Myocyte (in vitro differentiated cells): ENCODE data around the gene UBE2V1. TPM values are rescaled to one million over a fixed set of nuclear protein-coding genes. Genes with fewer than 3 reads are reported as not detected.
"Not testable (repeated sequence)": the region's sequence is repeated elsewhere in the genome, so short reads cannot be mapped to it uniquely, and the experiment has no call there.

Experiments used
- DNase-seq: peaks from one replicate; pipeline ENCODE4 v3.0.0-alpha.2; 2012; ENCODE audit warnings: low read depth
- total RNA-seq: library from RNA; depleted of rRNA; stranded (reverse); fragments of >200 nt; gene quantifications from 2 replicates; pipeline ENCODE4 v1.2.3, GENCODE V29; 2014

Gene UBE2V1
- total RNA-seq, 1 donor from 2014 or later, result 86.8 TPM

- no peak for DNase-seq
Measured at GRCh38 chr20:50097843-50098242, 15.1 kb downstream of the UBE2V1 start.

DNA sequence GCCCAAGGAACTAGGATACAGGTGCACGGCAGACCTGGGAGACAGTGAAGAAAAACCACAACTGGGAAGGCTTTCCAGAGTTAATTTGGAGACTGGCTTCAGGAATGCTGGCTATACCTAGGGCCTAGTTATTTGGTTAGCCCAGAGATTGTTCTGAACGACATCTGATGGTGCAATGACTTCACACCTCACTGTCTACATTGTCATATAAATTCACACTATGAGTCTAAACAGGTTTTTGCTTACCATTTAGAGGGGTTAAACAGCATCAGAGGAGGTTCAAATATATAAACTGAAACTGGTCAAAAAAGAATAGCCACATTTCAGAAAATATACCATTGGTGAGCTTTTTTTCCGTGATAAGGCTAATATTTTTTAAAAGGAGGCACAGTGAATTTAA lies 16.7 kb downstream of the UBE2V1 start:
- DNase-seq, result no peak

GRCh38 chr20:50095476-50096078 lies 17.4 kb downstream of the UBE2V1 start:
- no peak for DNase-seq

DNA sequence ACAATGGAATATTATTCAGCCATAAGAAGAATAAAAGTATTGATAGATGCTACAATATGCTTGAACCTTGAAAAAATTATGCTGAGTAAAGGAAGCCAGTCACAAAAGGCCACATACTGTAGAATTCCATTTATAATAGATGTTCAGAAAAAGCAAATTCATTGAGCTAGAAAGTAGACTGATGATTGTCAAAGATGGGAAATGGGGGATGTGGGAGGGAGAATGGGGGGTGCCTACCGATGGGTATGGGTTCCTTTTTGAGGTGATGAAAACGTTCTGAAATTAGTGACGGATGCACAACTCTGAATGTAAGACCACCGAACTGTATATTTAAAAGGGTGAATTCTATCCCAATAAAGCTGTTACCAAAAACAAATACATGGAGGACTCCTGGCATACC lies 18.4 kb downstream of the UBE2V1 start:
- DNase-seq, result no peak

- no peak for DNase-seq
Measured at GRCh38 chr20:50093240-50093639, 19.7 kb downstream of the UBE2V1 start.

DNA sequence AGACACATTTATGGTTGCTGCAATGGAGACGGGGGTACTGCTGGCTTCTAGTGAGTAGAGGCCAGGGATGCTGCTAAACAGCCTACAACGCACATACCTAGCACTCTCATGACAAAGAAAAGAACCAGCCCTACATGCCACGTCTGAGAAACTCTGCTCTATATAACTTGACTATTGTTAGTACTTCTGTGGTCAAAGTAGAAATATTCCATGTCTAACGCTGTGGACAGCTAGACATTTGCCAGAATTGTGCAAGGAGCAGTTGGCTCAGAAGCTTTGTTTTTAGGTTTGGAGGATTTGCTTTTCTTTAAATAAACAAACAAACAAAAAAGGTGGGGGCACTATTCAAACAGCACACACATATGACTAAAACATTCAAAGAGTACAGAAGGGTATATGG lies 20.5 kb downstream of the UBE2V1 start:
- DNase-seq, result no peak

DNA sequence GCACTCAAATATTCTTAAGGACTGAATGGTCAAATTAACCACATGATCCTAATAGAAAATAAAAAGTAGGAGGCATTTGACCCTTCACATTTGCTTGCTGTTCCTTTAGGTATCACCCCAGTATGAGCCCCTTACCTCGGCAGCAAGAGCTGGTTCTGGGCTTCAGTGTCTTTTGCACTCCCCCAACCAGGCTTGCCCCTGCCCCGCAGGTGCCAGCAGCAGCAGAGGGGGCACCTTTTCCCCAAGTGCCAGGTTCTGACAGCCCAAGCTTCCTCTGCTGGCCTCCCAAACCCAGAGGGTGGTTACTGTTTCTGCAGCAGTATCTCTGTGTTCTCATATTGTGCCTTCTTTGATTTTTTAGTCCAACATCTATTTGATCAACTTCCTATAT lies 23.2 kb downstream of the UBE2V1 start:
- no peak for DNase-seq

GRCh38 chr20:50089140-50089786 lies 23.7 kb downstream of the UBE2V1 start:
- DNase-seq, result no peak

- no peak for DNase-seq
Measured at GRCh38 chr20:50088022-50088421, 24.9 kb downstream of the UBE2V1 start.

GRCh38 chr20:50085481-50086365 lies 27.2 kb downstream of the UBE2V1 start:
- peak; percentile 77 for DNase-seq

GRCh38 chr20:50085146-50085480 lies 27.8 kb downstream of the UBE2V1 start:
- DNase-seq, result no peak

DNA sequence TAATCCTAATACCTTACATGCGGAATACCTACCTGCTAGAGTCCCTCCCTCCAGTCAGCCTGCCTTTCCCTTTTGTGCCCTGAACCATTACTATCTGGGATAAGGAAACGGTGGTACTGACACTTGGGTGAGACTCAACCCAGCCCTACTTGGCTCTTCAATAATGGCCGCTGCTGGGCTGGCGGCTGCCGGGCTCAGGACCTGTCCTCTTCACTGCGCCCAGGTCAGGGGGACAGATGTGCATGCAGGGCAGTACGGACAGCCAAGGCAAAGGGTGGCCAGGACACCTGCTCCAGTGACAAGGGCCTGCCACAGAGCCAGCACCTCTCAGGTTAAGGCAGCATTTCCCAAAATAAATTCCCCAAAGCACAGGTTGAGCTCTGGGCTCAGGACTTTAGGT lies 29.9 kb downstream of the UBE2V1 start:
- no peak for DNase-seq

GRCh38 chr20:50082056-50082455 lies 30.9 kb downstream of the UBE2V1 start:
- DNase-seq, result not testable (repeated sequence)

GRCh38 chr20:50077818-50078601 lies 34.9 kb downstream of the UBE2V1 start:
- no peak for DNase-seq

DNA sequence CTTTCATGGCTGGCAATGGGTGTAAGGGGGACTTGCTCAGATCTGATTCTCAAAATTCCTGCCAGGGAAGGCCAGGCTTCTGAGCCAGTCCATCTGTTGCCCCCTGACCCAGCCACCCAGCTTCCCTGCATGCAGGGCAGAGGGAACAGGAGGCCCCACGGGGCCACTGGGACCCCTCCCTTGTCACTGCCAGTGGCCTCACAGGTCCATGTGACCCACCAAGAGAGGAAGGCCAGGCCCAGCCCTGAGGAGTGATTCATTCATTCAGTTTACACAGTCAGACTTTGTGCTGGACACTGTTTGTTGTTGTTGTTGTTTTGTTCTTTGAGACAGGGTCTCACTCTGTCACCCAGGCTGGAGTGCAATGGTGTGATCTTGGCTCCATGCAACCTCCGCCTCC lies 39.5 kb downstream of the UBE2V1 start:
- no peak for DNase-seq

GRCh38 chr20:50071039-50071888 lies 41.7 kb downstream of the UBE2V1 start:
- peak; percentile 82 for DNase-seq

- no peak for DNase-seq
Measured at GRCh38 chr20:50070361-50070760, 42.6 kb downstream of the UBE2V1 start.

GRCh38 chr20:50068041-50068651 lies 44.8 kb downstream of the UBE2V1 start:
- peak; percentile 44 for DNase-seq

DNA sequence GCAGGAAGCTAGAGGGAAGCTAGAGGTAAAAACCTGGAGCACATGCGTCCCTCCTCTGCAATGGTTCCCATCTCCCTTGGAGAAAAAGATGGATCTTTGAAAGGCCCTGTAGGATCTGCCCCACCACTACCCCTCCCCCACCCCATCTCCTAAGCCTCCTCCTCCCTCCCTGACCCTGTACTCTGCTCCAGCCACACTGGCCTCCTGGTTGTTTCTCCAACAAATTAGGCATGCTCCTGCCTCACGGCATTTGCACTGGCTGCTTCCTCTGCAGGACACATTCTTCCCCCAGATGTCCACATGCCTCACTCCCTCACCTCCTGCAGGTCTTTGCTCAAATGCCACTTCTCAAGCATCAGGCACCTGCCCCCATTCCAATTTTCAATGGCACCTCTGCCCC lies 45.5 kb downstream of the UBE2V1 start:
- DNase-seq, result no peak

DNA sequence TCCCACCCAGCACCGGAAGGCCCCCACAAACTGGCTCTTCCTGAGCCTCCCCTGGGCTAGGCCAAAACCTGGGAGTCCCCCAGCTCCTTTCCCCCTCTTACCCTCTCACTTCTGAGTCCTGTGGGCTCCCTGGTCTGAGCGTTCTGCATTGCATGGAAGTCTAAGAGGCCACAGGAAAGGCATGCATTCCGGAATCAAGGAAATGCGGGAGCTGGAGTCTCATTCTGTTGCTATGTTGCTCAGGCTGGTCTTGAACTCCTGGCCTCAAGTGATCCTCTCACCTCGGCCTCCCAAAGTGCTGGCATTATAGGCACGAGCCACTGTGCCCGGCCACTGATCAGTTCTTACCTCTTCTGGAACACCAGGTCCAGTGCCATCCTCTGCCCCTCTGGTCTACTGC lies 45.9 kb downstream of the UBE2V1 start:
- DNase-seq, result no peak
